Adrenal gland (tissue), 12 donors: ENCODE results near the gene EFNA5. TPM values are rescaled to one million over a fixed set of nuclear protein-coding genes. Genes with fewer than 3 reads are reported as not detected.

Experiments
- DNase-seq, 7 donors: peaks; one replicate each; pipeline ENCODE4 v3.0.0-alpha.2; 2019 to 2020
- H3K27ac ChIP-seq, 5 donors: fragments of 200-600 bp; sonication (generic) in 4 of 5; 1 replicate in 3 of 5; 2 replicates in 2 of 5; pipeline versions ENCODE4 v1.5.1 to v1.8.0; 2016 to 2020; ENCODE audit warnings: mild to moderate bottlenecking in 1 of 5
- H3K27me3 ChIP-seq: fragments of 200-600 bp; 2 replicates; pipeline ENCODE4 v1.8.0; 2021
- H3K36me3 ChIP-seq, 2 donors: fragments of 200-600 bp; replicated peaks in 1 of 2; 1 replicate in 1 of 2; 2 replicates in 1 of 2; pipeline versions ENCODE4 v1.5.1 to v1.8.0; 2018 to 2022
- H3K4me1 ChIP-seq, 2 donors: fragments of 200-600 bp; replicated peaks in 1 of 2; 1 replicate in 1 of 2; 2 replicates in 1 of 2; pipeline versions ENCODE4 v1.5.1 to v1.8.0; 2018 to 2021
- H3K4me3 ChIP-seq, 4 donors: fragments of 200-600 bp; sonication (generic) in 3 of 4; one replicate each; pipeline ENCODE4 v1.5.1; 2016 to 2018
- H3K9me3 ChIP-seq, 3 donors: fragments of 200-600 bp; sonication (generic) in 1 of 3; replicated peaks in 1 of 3; 1 replicate in 2 of 3; 2 replicates in 1 of 3; pipeline versions ENCODE4 v1.5.1 to v1.8.0; 2016 to 2021
- CTCF ChIP-seq, 6 experiments: fragments of 450-650 bp in 4 of 6; fragments of 200-600 bp in 2 of 6; sonication (generic) in 1 of 6; IDR thresholded peaks; 1 replicate in 5 of 6; 2 replicates in 1 of 6; pipeline versions ENCODE4 v1.5.1 to v1.8.0; 2016 to 2021; ENCODE audit warnings: antibody characterized with exemption in 6 of 6, mild to moderate bottlenecking in 2 of 6, moderate library complexity in 1 of 6
- POLR2A ChIP-seq, 2 donors: fragments of 450-650 bp; IDR thresholded peaks; one replicate each; pipeline ENCODE4 v1.6.1; 2017; ENCODE audit warnings: antibody characterized with exemption in 2 of 2, mild to moderate bottlenecking in 2 of 2, moderate library complexity in 1 of 2
- WGBS, 4 donors: extraction: QIAGEN DNeasy Blood & Tissue Kit in 2 of 4; methylation state at CpG; one replicate each; pipeline versions ENCODE4 v1.1.5 to v1.1.7; 2013 to 2017; 5-methylcytosine and 5-hydroxymethylcytosine counted together
- intact Hi-C, 2 donors: fragments of 100-400 bp; cut with DNase I; formaldehyde crosslinking; loops; one replicate each; pipeline versions ENCODE4 v1.14.1 to v1.15.0; 2022 to 2023
- polyA plus RNA-seq, 3 donors: library from polyadenylated mRNA; stranded (reverse); fragments of 200-250 nt in 2 of 3; fragments of 350-450 nt in 1 of 3; fragmentation: Illumina TruSeq in 1 of 3; extraction: RNeasy Lipid Tissue Mini Kit (QIAGEN cat#74804) in 1 of 3; gene quantifications; one replicate each; pipeline ENCODE4 v1.2.3, GENCODE V29; 2013 to 2014
- total RNA-seq, 9 donors: library from RNA; depleted of rRNA in 4 of 9; stranded (reverse); fragments of >200 nt in 4 of 9; fragments of 120-200 nt in 1 of 9; fragmentation: NEBNext Ultra II Directional in 1 of 9; extraction: Animal tissue kit (Norgen Biotek cat#: 25700) in 1 of 9; gene quantifications; one replicate each; pipeline versions ENCODE4 v1.1.0 to v1.2.4, GENCODE V29; 2013 to 2023
- donor health status: healthy with polysubstance abuse.
- donor health status: Bipolar disorder and iron deficiency.
- donor health status: DM: yes; HTN: yes; CAD: no.
- donor health status: DM: no; HTN: no; CAD: no.
- donor health status: DM: no; HTN: no; CAD: no.
- donor health status: DM: yes; HTN: yes; CAD: no.

The EFNA5 gene
- total and polyA plus RNA-seq, 12 donors: 0.06 to 11.8 (median 1.6) TPM

- H3K27ac ChIP-seq: no peak overlapping the region
- H3K4me1 ChIP-seq: no peaks in the 10 kb centered on the region
- no peak for DNase-seq
- no peaks in the 10 kb centered on the region for H3K27me3 ChIP-seq
- TF ChIP-seq POLR2A (IDR thresholded peaks at IDR 0.05): no peak
- no peak for TF ChIP-seq CTCF (IDR thresholded peaks at IDR 0.05)
- intact Hi-C loops: no loop called here
- no peaks in the 10 kb centered on the region for H3K36me3 ChIP-seq
- WGBS, 4 donors: 65 to 84% (median 80%) methylated on average over 3 of the region's 3 CpGs
- H3K4me3 ChIP-seq: no peak overlapping the region
- peaks cover 0 to 5% (median 0%) of the 10 kb centered on the region in 3 donors for H3K9me3 ChIP-seq
These were observed 330.1 kb downstream of the EFNA5 start for GRCh38 chr5:107340631-107341030.

- Histone ChIP-seq H3K4me1 (no peaks in the 10 kb centered on the region), H3K36me3 (no peaks in the 10 kb centered on the region), H3K9me3 (no peaks in the 10 kb centered on the region), H3K27me3 (no peaks in the 10 kb centered on the region), H3K27ac (no peak overlapping the region), H3K4me3 (no peak overlapping the region)
- TF ChIP-seq POLR2A (IDR thresholded peaks at IDR 0.05) (no peak), CTCF (IDR thresholded peaks at IDR 0.05) (no peak)
- intact Hi-C loops: no loop called here
- WGBS, 4 donors: 69 to 92% (median 80%) methylated on average over 2 of the region's 2 CpGs
- DNase-seq: no peak
These were observed 332.4 kb downstream of the EFNA5 start for GRCh38 chr5:107338335-107338734.

GRCh38 chr5:107337281-107337680 lies 333.5 kb downstream of the EFNA5 start:
- intact Hi-C loops: no loop called here
- H3K4me1 ChIP-seq: no peaks in the 10 kb centered on the region
- no peak overlapping the region for H3K4me3 ChIP-seq
- no peak for DNase-seq
- WGBS, 4 donors: 53 to 75% (median 62%) methylated on average over 1 of the region's 1 CpG
- no peak overlapping the region for H3K27ac ChIP-seq
- TF ChIP-seq POLR2A (IDR thresholded peaks at IDR 0.05) (no peak), CTCF (IDR thresholded peaks at IDR 0.05) (no peak)
- H3K36me3 ChIP-seq: no peaks in the 10 kb centered on the region
- no peaks in the 10 kb centered on the region for H3K27me3 ChIP-seq
- H3K9me3 ChIP-seq: no peaks in the 10 kb centered on the region

- H3K4me1 ChIP-seq: no peaks in the 10 kb centered on the region
- WGBS, 4 donors: 87 to 95% (median 93%) methylated on average over 2 of the region's 2 CpGs
- no peak overlapping the region for H3K27ac ChIP-seq
- H3K4me3 ChIP-seq: no peak overlapping the region
- TF ChIP-seq POLR2A (IDR thresholded peaks at IDR 0.05) (no peak), CTCF (IDR thresholded peaks at IDR 0.05) (no peak)
- H3K27me3 ChIP-seq: no peaks in the 10 kb centered on the region
- DNase-seq: no peak
- H3K9me3 ChIP-seq: no peaks in the 10 kb centered on the region
- H3K36me3 ChIP-seq: no peaks in the 10 kb centered on the region
- intact Hi-C loops: no loop called here
These were observed 338.9 kb downstream of the EFNA5 start for GRCh38 chr5:107331882-107332281.
